Thymus (tissue), 11 donors: ENCODE measurements around the gene TBC1D21. TPM values are rescaled to one million over a fixed set of nuclear protein-coding genes. Genes with fewer than 3 reads are reported as not detected.
A peak's percentile ranks its signal among the peaks of the same experiment; 100 is the strongest.

ENCODE experiments used
- DNase-seq, 9 donors: peaks; one replicate each; pipeline ENCODE4 v3.0.0-alpha.2; 2013; ENCODE audit warnings: low spot score in 9 of 9, low read depth in 6 of 9, missing footprints in 1 of 9
- H3K27ac ChIP-seq, 2 donors: one replicate each; pipeline ENCODE4 v1.5.1; 2013; ENCODE audit warnings: control low read depth in 1 of 2, low read depth in 1 of 2, low read length in 1 of 2, mild to moderate bottlenecking in 1 of 2, moderate library complexity in 1 of 2
- H3K27me3 ChIP-seq, 2 donors: one replicate each; pipeline ENCODE4 v1.5.1; 2013; ENCODE audit warnings: low read length in 1 of 2; ENCODE audit not compliant: control insufficient read depth in 2 of 2, insufficient read depth in 1 of 2
- H3K36me3 ChIP-seq, 2 donors: one replicate each; pipeline ENCODE4 v1.5.1; 2013; ENCODE audit warnings: low read length in 1 of 2, mild to moderate bottlenecking in 1 of 2, moderate library complexity in 1 of 2; ENCODE audit not compliant: control insufficient read depth in 2 of 2, insufficient read depth in 2 of 2
- H3K4me1 ChIP-seq, 2 donors: one replicate each; pipeline ENCODE4 v1.5.1; 2013; ENCODE audit warnings: low read length in 2 of 2; ENCODE audit not compliant: control insufficient read depth in 2 of 2, insufficient read depth in 2 of 2
- H3K4me3 ChIP-seq, 2 donors: one replicate each; pipeline ENCODE4 v1.5.1; 2013; ENCODE audit warnings: low read length in 2 of 2, control low read depth in 1 of 2, mild to moderate bottlenecking in 1 of 2
- H3K9me3 ChIP-seq, 2 donors: one replicate each; pipeline ENCODE4 v1.5.1; 2013; ENCODE audit warnings: low read length in 1 of 2, mild to moderate bottlenecking in 1 of 2; ENCODE audit not compliant: control insufficient read depth in 2 of 2, insufficient read depth in 1 of 2
- WGBS: extraction: QIAGEN DNeasy Blood & Tissue Kit; methylation state at CpG from one replicate; pipeline ENCODE4 v1.1.7; 2013; 5-methylcytosine and 5-hydroxymethylcytosine counted together
- polyA plus RNA-seq: library from polyadenylated mRNA; stranded (reverse); fragments of 200-250 nt; gene quantifications from one replicate; pipeline ENCODE4 v1.2.3, GENCODE V29; 2013
- total RNA-seq: library from RNA; stranded (reverse); fragments of 120-200 nt; gene quantifications from one replicate; pipeline ENCODE4 v1.2.4, GENCODE V29; 2013
- donor health status: healthy.

The TBC1D21 gene
- total and polyA plus RNA-seq, 2 donors = 0.05 TPM; not detected in 1

GRCh38 chr15:73854265-73854664 lies 19.1 kb upstream of the TBC1D21 start:
- WGBS = 84% methylated on average over 4 of the region's 4 CpGs
- Histone ChIP-seq H3K36me3 (no peaks in the 10 kb centered on the region), H3K27me3 (peaks cover 0 to 10% of the 10 kb centered on the region in 2 donors), H3K27ac (no peak overlapping the region), H3K4me1 (peaks cover 0 to 11% of the 10 kb centered on the region in 2 donors), H3K4me3 (no peak overlapping the region), H3K9me3 (no peaks in the 10 kb centered on the region)
- no peak for DNase-seq

GRCh38 chr15:73856458-73857192 lies 16.7 kb upstream of the TBC1D21 start:
- no peak overlapping the region for H3K27ac ChIP-seq
- peaks cover 0 to 11% of the 10 kb centered on the region in 2 donors for H3K4me1 ChIP-seq
- 16% methylated on average over 14 of the region's 14 CpGs for WGBS
- no peak for DNase-seq
- H3K27me3 ChIP-seq = peaks cover 0 to 13% of the 10 kb centered on the region in 2 donors
- H3K9me3 ChIP-seq = no peaks in the 10 kb centered on the region
- no peak overlapping the region for H3K4me3 ChIP-seq
- H3K36me3 ChIP-seq = no peaks in the 10 kb centered on the region

GRCh38 chr15:73857193-73857920 lies 16.0 kb upstream of the TBC1D21 start:
- Histone ChIP-seq H3K36me3 (no peaks in the 10 kb centered on the region), H3K9me3 (no peaks in the 10 kb centered on the region), H3K4me3 (no peak overlapping the region), H3K27ac (no peak overlapping the region), H3K27me3 (peaks cover 0 to 18% of the 10 kb centered on the region in 2 donors), H3K4me1 (peaks cover 0 to 11% of the 10 kb centered on the region in 2 donors)
- no peak for DNase-seq
- WGBS = 93% methylated on average over 7 of the region's 7 CpGs

GRCh38 chr15:73858062-73858461 lies 15.3 kb upstream of the TBC1D21 start:
- no peak overlapping the region for H3K4me3 ChIP-seq
- H3K9me3 ChIP-seq = no peaks in the 10 kb centered on the region
- H3K27me3 ChIP-seq = peaks cover 0 to 20% of the 10 kb centered on the region in 2 donors
- H3K4me1 ChIP-seq = peaks cover 0 to 11% of the 10 kb centered on the region in 2 donors
- H3K36me3 ChIP-seq = no peaks in the 10 kb centered on the region
- no peak for DNase-seq
- no peak overlapping the region for H3K27ac ChIP-seq
- 93% methylated on average over 6 of the region's 6 CpGs for WGBS

- 37% methylated on average over 6 of the region's 6 CpGs for WGBS
- peaks cover 0 to 18% of the 10 kb centered on the region in 2 donors for H3K27me3 ChIP-seq
- DNase-seq = no peak
- H3K4me3 ChIP-seq = no peak overlapping the region
- H3K4me1 ChIP-seq = peaks cover 7 to 17% of the 10 kb centered on the region in 2 donors
- no peaks in the 10 kb centered on the region for H3K36me3 ChIP-seq
- H3K27ac ChIP-seq = no peak overlapping the region
- H3K9me3 ChIP-seq = no peaks in the 10 kb centered on the region
Observed at GRCh38 chr15:73862276-73862675, 11.1 kb upstream of the TBC1D21 start.

GRCh38 chr15:73865379-73865778 lies 8.0 kb upstream of the TBC1D21 start:
- Histone ChIP-seq H3K27me3 (peaks cover 0 to 21% of the 10 kb centered on the region in 2 donors), H3K4me1 (peaks cover 7 to 17% of the 10 kb centered on the region in 2 donors)

GRCh38 chr15:73865904-73866303 lies 7.5 kb upstream of the TBC1D21 start:
- peaks cover 10 to 18% of the 10 kb centered on the region in 2 donors for H3K4me1 ChIP-seq
- no peaks in the 10 kb centered on the region for H3K9me3 ChIP-seq
- 28% methylated on average over 6 of the region's 6 CpGs for whole genome bisulfite sequencing
- H3K4me3 ChIP-seq = no peak overlapping the region
- peaks cover 0 to 19% of the 10 kb centered on the region in 2 donors for H3K27me3 ChIP-seq
- no peaks in the 10 kb centered on the region for H3K36me3 ChIP-seq
- peak in 6 of 9 donors; percentile 23 to 73 (median 40) for DNase-seq
- no peak overlapping the region for H3K27ac ChIP-seq

More at GRCh38 chr15:73865379-73865778, 8.0 kb upstream of the TBC1D21 start:
- H3K4me3 ChIP-seq = no peak overlapping the region
- H3K36me3 ChIP-seq = no peaks in the 10 kb centered on the region
- H3K27ac ChIP-seq = no peak overlapping the region
- peak in 1 of 9 donors; percentile 22 for DNase-seq
- no peaks in the 10 kb centered on the region for H3K9me3 ChIP-seq

- DNase-seq = no peak
- Histone ChIP-seq H3K27ac (no peak overlapping the region), H3K27me3 (peaks cover 0 to 19% of the 10 kb centered on the region in 2 donors), H3K9me3 (no peaks in the 10 kb centered on the region), H3K36me3 (no peaks in the 10 kb centered on the region), H3K4me1 (peaks cover 14 to 22% of the 10 kb centered on the region in 2 donors), H3K4me3 (no peak overlapping the region)
- WGBS = 72% methylated on average over 2 of the region's 2 CpGs
Observed at GRCh38 chr15:73866481-73866880, 6.9 kb upstream of the TBC1D21 start.

- DNase-seq = no peak
- H3K27ac ChIP-seq = no peak overlapping the region
- H3K36me3 ChIP-seq = no peaks in the 10 kb centered on the region
- no peaks in the 10 kb centered on the region for H3K9me3 ChIP-seq
- 68% methylated on average over 6 of the region's 6 CpGs for WGBS
- peaks cover 0 to 18% of the 10 kb centered on the region in 2 donors for H3K27me3 ChIP-seq
- H3K4me3 ChIP-seq = no peak overlapping the region
- peaks cover 16 to 22% of the 10 kb centered on the region in 2 donors for H3K4me1 ChIP-seq
Observed at GRCh38 chr15:73866881-73867410, 6.4 kb upstream of the TBC1D21 start.
